IMR-90 (cell line): Measurements from ENCODE around the gene BCL7A. TPM values are rescaled to one million over a fixed set of nuclear protein-coding genes. Genes with fewer than 3 reads are reported as not detected.

Experiments
- ATAC-seq: fragments of 200-7000 bp; cut with Tn5 transposase; 2 replicates; pipeline ENCODE4 v1.9.1; 2020; ENCODE audit warnings: low read depth, mild to moderate bottlenecking, moderate library complexity
- BruUV-seq: library from RNA; stranded (reverse); fragments of 400-500 nt; replicated peaks from 2 replicates; lab custom pipeline; 2021; lab: Mats Ljungman, UMichigan
- CTCF ChIA-PET: fragments of 300-600 bp; formaldehyde crosslinking; extraction: SDS; loops from one replicate; lab custom pipeline; 2021; ENCODE audit warnings: antibody characterized with exemption; lab: Yijun Ruan, JAX
- POLR2A ChIA-PET: fragments of 300-600 bp; sonication (Branson Sonifier 250); formaldehyde crosslinking; loops from one replicate; lab custom pipeline; 2022; ENCODE audit warnings: antibody characterized with exemption; ENCODE audit not compliant: unreplicated experiment; lab: Charles Lee
- DNase-seq: peaks from one replicate; pipeline ENCODE4 v3.0.0; 2013
- H2AFZ ChIP-seq: replicated peaks from 2 replicates; pipeline ENCODE3; 2013; ENCODE audit warnings: low read length, mild to moderate bottlenecking; ENCODE audit not compliant: poor library complexity
- H2AK5ac ChIP-seq: 2 replicates; pipeline ENCODE4 v1.6.1; 2013; ENCODE audit warnings: low read depth, low read length, inconsistent platforms
- H2AK9ac ChIP-seq: replicated peaks from 2 replicates; pipeline ENCODE3; 2013; ENCODE audit warnings: mild to moderate bottlenecking, low read depth, low read length, moderate library complexity; ENCODE audit not compliant: poor library complexity
- H2BK120ac ChIP-seq: 2 replicates; pipeline ENCODE4 v1.6.1; 2013; ENCODE audit warnings: low read depth, low read length, inconsistent platforms
- H2BK15ac ChIP-seq: 3 replicates; pipeline ENCODE4 v1.6.1; 2013; ENCODE audit warnings: low read depth, low read length, inconsistent platforms
- H2BK20ac ChIP-seq: 2 replicates; pipeline ENCODE4 v1.6.1; 2013; ENCODE audit warnings: low read depth, mild to moderate bottlenecking, inconsistent platforms, low read length, moderate library complexity
- H2BK5ac ChIP-seq: 2 replicates; pipeline ENCODE4 v1.6.1; 2013; ENCODE audit warnings: mild to moderate bottlenecking, low read depth, low read length, inconsistent platforms; ENCODE audit not compliant: poor library complexity, severe bottlenecking
- H3K14ac ChIP-seq: replicated peaks from 2 replicates; pipeline ENCODE4 v1.6.1; 2013; ENCODE audit warnings: low read depth, low read length, inconsistent platforms
- H3K18ac ChIP-seq: 2 replicates; pipeline ENCODE4 v1.6.1; 2013; ENCODE audit warnings: low read depth, low read length, control low read depth
- H3K23ac ChIP-seq: 2 replicates; pipeline ENCODE4 v1.6.1; 2013; ENCODE audit warnings: low read depth, low read length, inconsistent platforms
- H3K27ac ChIP-seq: 2 replicates; pipeline ENCODE4 v1.5.1; 2013; ENCODE audit warnings: mild to moderate bottlenecking, control low read depth, low read length; ENCODE audit not compliant: insufficient read depth
- H3K27me3 ChIP-seq: 2 replicates; pipeline ENCODE4 v1.6.1; 2013; ENCODE audit warnings: low read length; ENCODE audit not compliant: control insufficient read depth, insufficient read depth
- H3K36me3 ChIP-seq: 2 replicates; pipeline ENCODE4 v1.6.1; 2013; ENCODE audit warnings: low read length, mixed read lengths; ENCODE audit not compliant: control insufficient read depth, insufficient read depth
- H3K4ac ChIP-seq: 2 replicates; pipeline ENCODE4 v1.6.1; 2013; ENCODE audit warnings: low read depth, low read length, inconsistent platforms
- H3K4me1 ChIP-seq: 2 replicates; pipeline ENCODE4 v1.6.1; 2013; ENCODE audit warnings: low read length, mixed read lengths; ENCODE audit not compliant: control insufficient read depth, insufficient read depth
- H3K4me2 ChIP-seq: 2 replicates; pipeline ENCODE4 v1.6.1; 2013; ENCODE audit warnings: low read depth, mild to moderate bottlenecking, control low read depth, low read length, moderate library complexity
- H3K4me3 ChIP-seq: 2 replicates; pipeline ENCODE4 v1.5.1; 2013; ENCODE audit warnings: low read depth, mild to moderate bottlenecking, control low read depth, low read length, moderate library complexity; ENCODE audit not compliant: insufficient read depth
- H3K56ac ChIP-seq: 2 replicates; pipeline ENCODE4 v1.6.1; 2013; ENCODE audit warnings: low read length, inconsistent platforms; ENCODE audit not compliant: insufficient read depth; ENCODE audit errors: extremely low read depth
- H3K79me1 ChIP-seq, 2 experiments: 2 replicates each; pipeline ENCODE4 v1.6.1; 2013; ENCODE audit warnings: low read length in 2 of 2, inconsistent platforms in 1 of 2, low read depth in 1 of 2
- H3K9ac ChIP-seq: 2 replicates; pipeline ENCODE4 v1.6.1; 2013; ENCODE audit warnings: low read depth, low read length, control low read depth
- H3K9me1 ChIP-seq: 2 replicates; pipeline ENCODE4 v1.6.1; 2013; ENCODE audit warnings: low read length, inconsistent platforms; ENCODE audit not compliant: insufficient read depth
- H3K9me3 ChIP-seq: 2 replicates; pipeline ENCODE4 v1.6.1; 2013; ENCODE audit warnings: low read length; ENCODE audit not compliant: control insufficient read depth, insufficient read depth
- H4K20me1 ChIP-seq: 2 replicates; pipeline ENCODE4 v1.6.1; 2013; ENCODE audit warnings: low read length, inconsistent platforms; ENCODE audit not compliant: insufficient read depth
- H4K5ac ChIP-seq: 2 replicates; pipeline ENCODE4 v1.6.1; 2013; ENCODE audit warnings: mild to moderate bottlenecking, low read depth, low read length, control low read depth
- H4K8ac ChIP-seq, 2 experiments: 2 replicates each; pipeline ENCODE4 v1.6.1; 2013; ENCODE audit warnings: low read depth in 2 of 2, low read length in 2 of 2, control low read depth in 1 of 2, inconsistent platforms in 1 of 2
- H4K91ac ChIP-seq: 2 replicates; pipeline ENCODE4 v1.6.1; 2013; ENCODE audit warnings: low read depth, low read length, inconsistent platforms; ENCODE audit not compliant: insufficient read depth
- BHLHE40 ChIP-seq: fragments of 150-350 bp; IDR thresholded peaks from 2 replicates; pipeline ENCODE4 v1.6.1; 2016; ENCODE audit warnings: mild to moderate bottlenecking, low read depth, low read length
- CHD1 ChIP-seq: IDR thresholded peaks from 2 replicates; pipeline ENCODE4 v1.6.1; 2012; ENCODE audit warnings: low read depth, low read length, improper control_type of control experiment
- POLR2A ChIP-seq: IDR thresholded peaks from 2 replicates; pipeline ENCODE4 v1.6.1; 2012; ENCODE audit warnings: mild to moderate bottlenecking, low read depth, low read length
- RAD21 ChIP-seq: IDR thresholded peaks from 2 replicates; pipeline ENCODE4 v1.6.1; 2012; ENCODE audit warnings: low read length, improper control_type of control experiment
- WGBS, 2 experiments: methylation state at CpG; one replicate each; pipeline versions ENCODE4 v1.1.5 to v1.1.7; 2013; ENCODE audit warnings: missing lambda C conversion rate in 2 of 2; ENCODE audit not compliant: insufficient read length in 1 of 2; ENCODE audit errors: extremely low coverage in 2 of 2; 5-methylcytosine and 5-hydroxymethylcytosine counted together
- dilution Hi-C: fragments of 300-500 bp; cut with HindIII; formaldehyde crosslinking; loops from one replicate; pipeline ENCODE4 v1.14.3; 2018; ENCODE audit warnings: low sequenced_read_pairs; ENCODE audit not compliant: unreplicated experiment
- in situ Hi-C: fragments of 300-500 bp; cut with MboI; formaldehyde crosslinking; loops from 3 replicates; pipeline ENCODE4 v1.14.3; 2019; ENCODE audit warnings: low sequenced_read_pairs, inconsistent platforms, mixed read lengths
- intact Hi-C: fragments of 100-400 bp; cut with micrococcal nuclease; formaldehyde crosslinking; loops from 2 replicates; pipeline ENCODE4 v1.10.0; 2022
- polyA plus RNA-seq, 3 experiments: library from polyadenylated mRNA; depleted of rRNA; stranded (reverse); fragments of >200 nt; gene quantifications; 2 replicates each; pipeline ENCODE4 v1.2.3, GENCODE V29; 2012; ENCODE audit warnings: low replicate concordance in 1 of 3
- total RNA-seq: library from RNA; depleted of rRNA; stranded (reverse); fragments of >200 nt; gene quantifications from 2 replicates; pipeline ENCODE4 v1.2.3, GENCODE V29; 2012
- TF ChIP-seq, protein P1 (sequence below): fragments of 150-350 bp; IDR thresholded peaks from 2 replicates; pipeline ENCODE4 v1.6.1; 2017; ENCODE audit warnings: mild to moderate bottlenecking, antibody characterized with exemption, low read length, low read depth
- TF ChIP-seq, protein P2 (sequence below): conservative IDR thresholded peaks from 2 replicates; pipeline ENCODE4 v1.5.1; 2012; ENCODE audit warnings: mild to moderate bottlenecking, low read depth, low read length, improper control_type of control experiment

Gene BCL7A
- total and polyA plus RNA-seq, 2 of the 4 experiments (the other 2 are of a cell fraction) = 5.6 to 7.9 TPM

DNA sequence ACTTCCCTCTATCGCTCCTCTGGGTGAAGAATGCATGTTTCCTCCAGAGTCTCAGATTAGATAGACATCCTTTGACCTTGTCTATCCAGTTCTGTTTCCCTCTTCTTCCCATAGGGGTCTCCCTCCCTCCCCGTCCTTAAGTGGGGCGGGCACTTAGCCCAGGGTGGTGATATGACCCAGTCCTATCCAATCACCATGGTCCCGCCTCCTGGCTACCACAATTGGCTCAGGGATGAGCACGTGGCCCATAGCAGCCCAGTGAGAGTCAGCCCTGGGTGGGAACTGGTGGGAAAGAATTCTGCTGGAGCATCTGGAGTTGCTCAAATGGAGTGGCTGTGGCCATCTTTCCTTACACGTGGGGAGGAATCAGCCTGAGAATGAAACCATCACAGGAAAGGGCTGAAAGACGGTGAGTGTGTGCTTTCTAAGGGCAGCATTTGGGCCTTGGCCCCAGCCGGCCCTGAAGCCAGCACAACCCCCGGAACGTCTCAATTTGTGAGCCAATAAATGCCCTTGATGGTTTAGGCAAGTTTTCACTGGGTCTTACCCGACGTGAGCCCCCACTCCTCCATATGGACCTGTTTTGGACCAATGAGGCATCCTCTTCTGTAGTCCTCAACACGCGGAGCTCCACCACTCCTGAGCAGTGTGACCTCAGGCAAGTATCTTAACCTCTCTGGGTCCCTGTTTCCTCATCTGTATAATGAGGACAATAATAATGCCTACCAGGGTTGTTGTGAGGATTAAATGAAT lies 42.5 kb downstream of the BCL7A start:
- peak overlapping the region; percentile 80 for H2BK5ac ChIP-seq
- peak overlapping the region; percentile 6; the same call in 1 of the 2 replicates for H3K56ac ChIP-seq
- H3K9me1 ChIP-seq = peaks cover 18% of the 10 kb centered on the region
- ATAC-seq (peak; percentile 40), DNase-seq (peak; percentile 90)
- TF ChIP-seq POLR2A (no peak), RAD21 (peak; percentile 15; the same call in 1 of the 2 replicates), BHLHE40 (no peak), CHD1 (no peak)
- TF ChIP-seq, protein P1, sequence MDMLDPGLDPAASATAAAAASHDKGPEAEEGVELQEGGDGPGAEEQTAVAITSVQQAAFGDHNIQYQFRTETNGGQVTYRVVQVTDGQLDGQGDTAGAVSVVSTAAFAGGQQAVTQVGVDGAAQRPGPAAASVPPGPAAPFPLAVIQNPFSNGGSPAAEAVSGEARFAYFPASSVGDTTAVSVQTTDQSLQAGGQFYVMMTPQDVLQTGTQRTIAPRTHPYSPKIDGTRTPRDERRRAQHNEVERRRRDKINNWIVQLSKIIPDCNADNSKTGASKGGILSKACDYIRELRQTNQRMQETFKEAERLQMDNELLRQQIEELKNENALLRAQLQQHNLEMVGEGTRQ = peak; percentile 94
- TF ChIP-seq, protein P2, sequence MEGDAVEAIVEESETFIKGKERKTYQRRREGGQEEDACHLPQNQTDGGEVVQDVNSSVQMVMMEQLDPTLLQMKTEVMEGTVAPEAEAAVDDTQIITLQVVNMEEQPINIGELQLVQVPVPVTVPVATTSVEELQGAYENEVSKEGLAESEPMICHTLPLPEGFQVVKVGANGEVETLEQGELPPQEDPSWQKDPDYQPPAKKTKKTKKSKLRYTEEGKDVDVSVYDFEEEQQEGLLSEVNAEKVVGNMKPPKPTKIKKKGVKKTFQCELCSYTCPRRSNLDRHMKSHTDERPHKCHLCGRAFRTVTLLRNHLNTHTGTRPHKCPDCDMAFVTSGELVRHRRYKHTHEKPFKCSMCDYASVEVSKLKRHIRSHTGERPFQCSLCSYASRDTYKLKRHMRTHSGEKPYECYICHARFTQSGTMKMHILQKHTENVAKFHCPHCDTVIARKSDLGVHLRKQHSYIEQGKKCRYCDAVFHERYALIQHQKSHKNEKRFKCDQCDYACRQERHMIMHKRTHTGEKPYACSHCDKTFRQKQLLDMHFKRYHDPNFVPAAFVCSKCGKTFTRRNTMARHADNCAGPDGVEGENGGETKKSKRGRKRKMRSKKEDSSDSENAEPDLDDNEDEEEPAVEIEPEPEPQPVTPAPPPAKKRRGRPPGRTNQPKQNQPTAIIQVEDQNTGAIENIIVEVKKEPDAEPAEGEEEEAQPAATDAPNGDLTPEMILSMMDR = peak; percentile 39
- H3K23ac ChIP-seq = peak overlapping the region; percentile 53; the same call in 1 of the 2 replicates
- in situ Hi-C loops (no loop called here), dilution Hi-C loops (no loop called here), intact Hi-C loops (no loop called here)
- peaks cover 5% of the 10 kb centered on the region; the same call in 1 of the 2 replicates for H3K36me3 ChIP-seq
- H4K5ac ChIP-seq = peak overlapping the region; percentile 84
- peaks cover 0 to 22% of the 10 kb centered on the region in 2 experiments; a peak in 2 of 4 replicates for H3K79me1 ChIP-seq
- H4K20me1 ChIP-seq = no peaks in the 10 kb centered on the region; the same call in 1 of the 2 replicates
- peak overlapping the region; percentile 90 for H2AFZ ChIP-seq
- peak overlapping the region; percentile 78 to 92; a peak in 3 of 4 replicates for H4K8ac ChIP-seq
- ChIA-PET POLR2A (no interaction called here), CTCF (interaction anchor here (0.8 kb wide), 1 partner anchor 59 kb away, joined by 4 read pairs; no protein-coding TSS in a partner anchor)
- H3K9me3 ChIP-seq = no peaks in the 10 kb centered on the region
- H3K18ac ChIP-seq = peak overlapping the region; percentile 74
- H2AK9ac ChIP-seq = peak overlapping the region; percentile 29
- H3K4me3 ChIP-seq = no peak overlapping the region
- no peak overlapping the region for H3K9ac ChIP-seq
- H2BK15ac ChIP-seq = peak overlapping the region; percentile 97; the same call in 2 of the 3 replicates
- H3K27ac ChIP-seq = peak overlapping the region; percentile 89; the same call in 1 of the 2 replicates
- peak overlapping the region; percentile 81 for H2BK120ac ChIP-seq
- H3K4me2 ChIP-seq = no peak overlapping the region; the same call in 1 of the 2 replicates
- H3K4me1 ChIP-seq = peaks cover 38% of the 10 kb centered on the region
- peak overlapping the region; percentile 98 for H2AK5ac ChIP-seq
- H3K27me3 ChIP-seq = no peaks in the 10 kb centered on the region
- H4K91ac ChIP-seq = peak overlapping the region; percentile 73; the same call in 1 of the 2 replicates
- BruUV-seq = no TSS peak
- H2BK20ac ChIP-seq = peak overlapping the region; percentile 47; the same call in 1 of the 2 replicates
- 90% methylated on average over 2 of the region's 14 CpGs; no CpG with 5 or more reads in 1 of the 2 experiments for WGBS, 2 experiments
- H3K14ac ChIP-seq = peak overlapping the region; percentile 94
- peak overlapping the region; percentile 90 for H3K4ac ChIP-seq
